Iris pigment epithelial cell (primary cell): Measurements from ENCODE around the gene ZNF32.
A peak's percentile ranks its signal among the peaks of the same experiment; 100 is the strongest.
"Not testable (repeated sequence)": the region's sequence is repeated elsewhere in the genome, so short reads cannot be mapped to it uniquely, and the experiment has no call there.

Source experiments
- DNase-seq: peaks from one replicate; pipeline ENCODE4 v3.0.0-alpha.2; 2011; ENCODE audit warnings: low read depth

Gene ZNF32

DNA sequence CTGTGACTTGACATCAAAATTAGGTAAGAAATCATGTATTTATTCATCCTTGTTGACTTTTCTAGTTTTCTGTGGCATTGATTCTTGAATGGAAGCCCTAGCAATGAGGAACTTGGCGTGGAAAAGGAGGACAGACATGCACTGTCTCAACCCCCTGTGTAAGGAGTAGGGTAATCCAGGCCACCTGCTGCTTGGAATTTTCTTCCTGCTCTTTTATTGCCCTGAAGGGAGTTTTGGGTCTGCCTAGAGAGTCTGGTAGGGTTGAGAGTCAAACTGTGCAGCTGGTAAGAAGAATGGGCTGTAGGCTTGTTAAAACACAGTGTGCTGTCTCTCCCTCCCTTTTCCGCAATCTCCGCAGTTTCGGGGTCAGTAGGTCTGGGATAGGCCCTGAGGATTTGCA, 19.7 kb downstream of the ZNF32 start:
- DNase-seq, result no peak

DNA sequence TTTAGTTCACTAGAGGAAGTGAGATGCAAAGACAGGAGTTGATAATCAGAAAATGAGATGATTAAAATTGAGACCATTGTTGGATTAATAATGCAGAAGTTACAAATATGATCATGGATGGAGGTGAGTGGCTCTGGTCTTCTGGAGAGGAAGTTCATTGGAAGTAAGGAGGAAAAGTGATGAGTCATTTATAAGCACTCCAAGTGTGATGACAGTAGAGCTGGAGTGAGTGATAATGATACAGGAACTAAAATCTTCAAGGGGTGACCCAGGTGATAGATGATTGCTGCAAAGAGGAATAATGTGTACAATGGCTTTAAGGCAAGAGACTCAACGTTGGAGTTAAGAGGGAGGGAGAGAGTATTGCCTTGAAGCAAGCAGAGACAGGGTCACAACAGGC, 20.7 kb downstream of the ZNF32 start:
- no peak for DNase-seq

DNA sequence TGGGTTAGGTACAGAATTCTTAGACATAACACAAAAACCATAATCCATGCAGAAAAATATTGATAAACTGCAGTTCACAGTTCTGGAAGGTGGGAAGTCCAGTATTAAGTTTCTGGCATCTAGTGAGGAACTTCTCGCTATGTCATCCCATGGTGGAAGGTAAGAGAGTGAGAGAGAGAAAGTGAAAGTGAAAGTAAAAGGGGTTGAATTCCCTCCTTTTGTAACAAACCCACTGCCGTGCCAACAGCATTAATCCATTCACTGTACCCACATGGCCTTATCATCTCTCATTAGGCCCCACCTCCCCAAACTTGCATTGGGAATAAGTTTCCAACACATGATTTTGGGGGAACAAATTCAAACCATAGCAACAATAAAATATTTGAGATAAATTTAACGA, 25.3 kb downstream of the ZNF32 start:
- peak; percentile 32 for DNase-seq

DNA sequence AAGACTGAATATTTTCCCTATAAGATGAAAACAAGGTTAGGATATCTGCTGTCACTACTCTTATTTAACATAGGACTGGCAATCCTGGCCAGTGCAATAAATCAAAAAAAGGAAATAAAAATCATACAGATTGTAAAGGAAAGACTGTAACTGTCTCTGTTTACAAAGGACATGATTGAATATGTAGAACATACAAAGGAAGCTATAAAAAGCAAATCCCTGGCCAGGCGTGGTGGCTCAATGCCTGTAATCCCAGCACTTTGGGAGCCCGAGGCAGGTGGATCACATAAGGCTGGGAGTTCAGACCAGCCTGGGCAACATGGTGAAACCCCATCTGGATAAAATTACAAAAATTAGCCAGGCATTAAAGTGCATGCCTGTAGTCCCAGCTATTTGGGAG, 26.6 kb downstream of the ZNF32 start:
- no peak for DNase-seq

DNA sequence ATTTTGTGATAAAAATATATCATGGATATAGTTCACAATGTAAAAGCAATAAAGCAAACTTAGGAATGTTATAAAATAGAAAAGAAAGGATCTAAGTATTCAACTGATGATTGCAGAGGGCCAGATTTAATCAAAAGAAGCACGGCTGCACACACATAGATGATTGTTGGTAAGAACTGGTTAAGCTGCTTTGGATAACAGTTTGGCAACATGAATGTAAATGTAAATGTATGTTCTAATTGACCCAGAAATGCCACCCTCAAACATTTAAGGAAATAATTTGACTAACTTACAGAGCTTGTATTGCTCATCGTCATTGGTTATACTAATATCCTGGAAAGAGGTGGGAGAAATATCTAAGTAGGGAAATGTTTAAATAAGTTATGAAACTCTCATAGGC, 29.3 kb downstream of the ZNF32 start:
- no peak for DNase-seq

DNA sequence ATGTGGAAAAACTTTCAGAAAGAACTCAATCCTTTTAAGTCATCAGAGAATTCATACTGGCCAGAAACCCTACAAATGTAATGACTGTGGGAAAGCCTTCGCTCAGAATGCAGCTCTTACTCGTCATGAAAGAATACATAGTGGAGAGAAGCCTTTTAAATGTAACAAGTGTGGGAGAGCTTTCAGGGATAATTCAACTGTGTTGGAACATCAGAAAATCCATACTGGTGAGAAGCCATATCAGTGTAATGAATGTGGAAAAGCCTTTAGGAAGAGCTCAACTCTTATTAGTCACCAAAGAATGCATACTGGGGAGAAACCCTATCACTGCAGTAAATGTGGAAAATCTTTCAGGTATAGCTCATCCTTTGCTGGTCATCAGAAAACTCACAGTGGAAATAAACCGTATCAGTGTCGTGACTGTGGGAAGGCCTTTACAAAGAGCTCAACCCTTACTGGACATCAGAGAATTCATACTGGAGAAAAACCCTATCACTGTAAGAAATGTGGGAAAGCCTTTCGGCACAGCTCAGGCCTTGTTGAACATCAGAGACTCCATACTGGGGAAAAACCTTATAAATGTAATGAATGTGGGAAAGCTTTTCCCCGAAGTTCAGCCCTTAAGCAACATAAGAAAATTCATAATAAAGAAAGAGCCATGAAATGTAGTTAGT, 31.8 kb downstream of the ZNF32 start:
- DNase-seq, result no peak

DNA sequence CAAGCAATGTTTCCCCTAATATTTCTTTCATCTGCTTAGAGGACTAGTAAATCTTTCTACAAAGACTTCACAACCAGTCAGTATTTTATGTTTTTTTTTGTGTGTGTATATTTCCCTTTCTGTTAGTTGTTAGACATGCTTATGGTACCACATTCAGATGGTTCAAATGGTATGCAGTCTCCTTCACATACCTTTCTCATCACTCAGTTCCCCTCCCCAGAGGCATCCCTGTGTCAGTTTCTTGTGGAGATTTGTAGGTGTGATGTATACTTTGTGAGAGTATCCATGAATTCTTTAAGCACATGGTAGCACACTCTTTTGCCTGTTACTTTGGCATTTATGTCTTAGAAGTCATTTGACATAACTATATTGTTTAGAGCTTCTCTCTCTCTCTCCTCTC, 38.0 kb downstream of the ZNF32 start:
- DNase-seq, result peak; percentile 65

DNA sequence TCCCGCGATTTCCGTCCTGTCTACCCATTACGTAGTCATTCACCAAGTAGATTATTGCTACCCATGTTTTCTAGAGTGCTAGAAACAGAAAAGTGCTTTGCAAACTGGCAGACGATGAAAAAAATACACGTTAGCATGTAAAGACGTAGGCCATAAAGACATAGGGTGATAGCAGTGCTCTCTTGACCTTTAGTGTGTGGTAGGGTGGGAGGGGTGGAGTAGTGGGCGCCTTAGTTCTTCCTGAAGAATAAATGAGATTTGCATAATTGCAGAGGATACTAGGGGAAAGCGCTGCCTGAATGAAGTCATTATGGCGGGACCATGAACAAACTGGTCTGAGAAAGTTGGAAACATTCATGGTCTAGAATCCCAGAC, 41.5 kb downstream of the ZNF32 start:
- no peak for DNase-seq

DNA sequence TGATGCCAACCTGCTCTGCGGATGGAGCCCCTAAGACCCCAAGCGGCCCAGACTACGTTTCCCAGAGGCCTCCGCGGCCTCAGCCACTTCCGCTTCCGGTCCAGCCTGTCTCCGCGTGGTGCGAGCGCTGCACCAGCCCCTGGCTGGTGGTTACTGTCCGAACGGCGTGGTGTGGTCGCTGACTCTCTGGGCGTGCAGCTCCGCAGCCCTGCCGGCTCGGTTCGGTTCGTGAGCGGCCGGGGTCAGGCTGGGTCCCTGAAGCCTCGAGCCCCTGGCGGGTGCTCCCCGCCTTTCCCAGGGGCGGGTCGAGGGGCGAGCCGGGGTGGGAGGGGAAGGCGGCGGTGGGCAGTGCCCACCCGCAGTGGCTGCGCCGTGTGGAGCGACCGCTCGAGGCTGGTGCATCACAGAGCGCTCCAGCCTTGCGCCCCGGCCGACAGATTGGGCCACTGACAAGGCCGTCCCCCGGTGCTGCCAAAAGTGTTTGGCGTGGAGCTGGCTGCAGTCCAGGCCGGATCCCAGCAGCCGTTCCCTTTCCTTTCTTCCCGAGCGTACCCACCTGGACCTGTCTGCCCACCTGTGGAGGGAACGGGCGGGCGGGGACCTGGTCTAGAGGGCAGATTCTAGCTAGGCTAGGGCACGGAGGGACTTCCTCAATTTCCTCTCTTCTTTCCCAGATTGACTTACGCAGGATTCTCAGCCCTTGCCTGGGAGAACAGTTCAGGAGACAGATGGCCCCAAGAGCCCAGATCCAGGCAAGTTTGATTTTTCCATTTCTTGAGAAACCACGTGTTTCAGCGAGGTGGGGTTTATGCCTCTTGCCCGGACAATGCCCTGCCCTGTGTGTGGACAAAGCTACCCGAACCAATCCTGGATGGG, 42.1 kb downstream of the ZNF32 start, which contains the start of gene ZNF485:
Gene ZNF485, plus strand, starts transcription at position 116 of the 876 bp plus-strand sequence. Its CDS starts 613 bp downstream, at position 729.
- DNase-seq, result peak; percentile 61

DNA sequence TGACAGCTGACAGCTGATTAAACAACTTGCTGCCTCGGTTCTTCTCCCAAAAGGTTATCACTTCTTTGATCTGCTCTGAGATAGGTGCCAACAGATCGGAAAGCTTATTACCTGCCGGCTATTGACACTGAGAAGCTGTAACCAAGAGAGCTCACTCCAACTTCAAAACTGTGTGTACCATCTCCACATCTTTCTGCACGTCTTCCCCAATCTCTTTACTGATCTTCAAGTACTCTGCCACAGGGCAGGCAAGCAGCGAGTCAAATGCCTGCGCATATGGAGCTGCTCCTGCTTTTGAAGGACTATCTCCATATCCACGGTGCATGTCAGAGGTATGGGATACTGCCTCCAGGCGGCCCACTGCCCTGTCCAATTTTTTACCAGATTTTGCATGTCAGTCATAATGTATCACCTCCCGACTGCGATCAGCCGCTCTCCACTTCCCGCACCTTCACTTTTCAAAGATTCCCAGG, 42.8 kb downstream of the ZNF32 start:
- no peak for DNase-seq

DNA sequence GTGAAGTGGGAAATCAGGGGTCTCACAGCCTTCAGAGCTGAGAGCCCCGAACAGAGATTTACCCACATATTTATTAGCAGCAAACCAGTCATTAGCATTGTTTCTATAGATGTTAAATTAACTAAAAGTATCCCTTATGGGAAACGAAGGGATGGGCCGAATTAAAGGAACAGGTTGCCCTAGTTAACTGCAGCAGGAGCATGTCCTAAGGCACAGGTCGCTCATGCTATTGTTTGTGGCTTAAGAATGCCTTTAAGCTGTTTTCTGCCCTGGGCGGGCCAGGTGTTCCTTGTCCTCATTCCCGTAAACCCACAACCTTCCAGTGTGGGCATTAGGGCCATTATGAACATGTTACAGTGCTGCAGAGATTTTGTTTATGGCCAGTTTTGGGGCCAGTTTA, 47.1 kb downstream of the ZNF32 start:
- DNase-seq, result not testable (repeated sequence)

DNA sequence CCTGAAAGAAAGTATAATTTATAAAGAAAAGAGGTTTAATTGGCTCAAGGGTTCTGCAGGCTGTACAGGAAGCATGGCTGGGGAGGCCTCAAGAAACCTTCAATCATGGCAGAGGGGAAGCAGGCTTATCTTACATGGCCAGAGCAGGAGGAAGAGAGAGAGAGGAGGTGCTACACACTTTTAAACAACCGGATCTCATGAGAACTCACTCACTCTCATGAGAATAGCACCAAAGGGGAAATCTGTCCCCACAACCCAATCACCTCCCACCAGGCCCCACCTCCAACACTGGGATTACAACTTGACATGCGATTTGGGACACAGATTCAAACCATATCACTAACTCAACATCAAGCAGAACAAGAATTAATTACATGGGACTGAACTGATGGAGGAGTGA, 49.3 kb downstream of the ZNF32 start:
- no peak for DNase-seq

DNA sequence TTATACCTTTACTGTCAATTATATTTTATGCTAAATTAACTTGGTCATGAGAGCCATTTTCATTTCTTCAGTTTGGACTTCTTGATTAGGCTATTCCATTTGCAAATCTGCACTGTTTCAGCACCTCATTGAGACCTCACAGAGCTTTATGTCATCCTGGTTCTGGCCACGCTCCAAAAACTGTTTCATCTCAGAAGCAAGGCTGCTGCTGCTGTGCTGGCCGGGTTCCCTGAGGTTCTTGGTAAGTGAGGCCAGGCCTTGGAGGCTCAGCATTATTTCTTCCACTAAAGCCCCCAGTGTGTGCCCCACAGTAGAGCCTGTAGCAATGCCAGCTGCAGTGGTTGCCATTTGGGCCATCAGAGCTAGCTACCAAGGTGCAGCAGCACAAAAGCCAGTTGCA, 50.2 kb downstream of the ZNF32 start:
- peak; percentile 67 for DNase-seq

DNA sequence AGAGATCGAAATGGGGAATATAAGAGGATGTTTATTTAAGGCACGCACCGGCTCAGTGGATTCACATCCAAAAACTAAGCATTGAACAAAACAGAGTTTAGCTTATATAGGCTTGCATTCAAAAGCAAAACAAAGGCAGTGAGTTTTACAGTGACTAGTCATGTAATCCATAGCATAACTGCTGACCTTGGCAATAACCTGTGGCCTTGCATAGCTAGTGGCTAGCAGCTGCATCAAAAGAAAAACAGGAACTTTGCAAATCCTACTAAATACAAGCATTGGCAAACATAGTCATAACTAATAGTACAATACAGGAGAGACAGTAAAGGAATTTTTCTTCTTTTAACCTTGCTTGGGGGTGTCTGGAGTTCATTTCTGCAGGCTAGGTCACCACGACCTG, 52.1 kb downstream of the ZNF32 start:
- DNase-seq, result peak; percentile 20

DNA sequence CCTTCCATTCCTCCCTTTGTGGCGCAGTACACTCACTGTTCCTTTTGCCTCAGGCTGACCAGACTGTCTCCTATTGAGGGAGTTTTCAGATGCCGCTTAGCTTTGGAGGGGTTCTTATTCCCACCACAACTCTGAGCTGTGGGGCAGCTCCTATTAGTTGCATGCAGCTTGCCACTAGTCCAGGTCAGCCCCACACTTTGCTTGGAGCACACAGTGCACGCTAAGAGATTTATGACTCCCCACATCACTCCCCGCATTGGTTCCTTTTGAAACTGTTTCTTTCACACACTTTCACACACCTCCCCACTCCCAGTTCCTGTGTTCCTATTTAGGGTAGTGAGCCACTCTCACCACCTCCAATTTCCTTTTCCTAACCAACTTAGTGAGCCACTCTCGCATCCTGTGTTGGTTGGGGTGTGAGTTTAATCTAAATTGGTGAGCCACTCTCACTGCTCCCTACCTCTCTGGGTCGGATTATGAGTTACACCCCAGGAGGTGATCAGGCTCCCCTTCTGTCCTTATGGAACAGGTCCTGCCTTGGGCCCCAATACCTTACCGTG, 52.9 kb downstream of the ZNF32 start:
- no peak for DNase-seq

DNA sequence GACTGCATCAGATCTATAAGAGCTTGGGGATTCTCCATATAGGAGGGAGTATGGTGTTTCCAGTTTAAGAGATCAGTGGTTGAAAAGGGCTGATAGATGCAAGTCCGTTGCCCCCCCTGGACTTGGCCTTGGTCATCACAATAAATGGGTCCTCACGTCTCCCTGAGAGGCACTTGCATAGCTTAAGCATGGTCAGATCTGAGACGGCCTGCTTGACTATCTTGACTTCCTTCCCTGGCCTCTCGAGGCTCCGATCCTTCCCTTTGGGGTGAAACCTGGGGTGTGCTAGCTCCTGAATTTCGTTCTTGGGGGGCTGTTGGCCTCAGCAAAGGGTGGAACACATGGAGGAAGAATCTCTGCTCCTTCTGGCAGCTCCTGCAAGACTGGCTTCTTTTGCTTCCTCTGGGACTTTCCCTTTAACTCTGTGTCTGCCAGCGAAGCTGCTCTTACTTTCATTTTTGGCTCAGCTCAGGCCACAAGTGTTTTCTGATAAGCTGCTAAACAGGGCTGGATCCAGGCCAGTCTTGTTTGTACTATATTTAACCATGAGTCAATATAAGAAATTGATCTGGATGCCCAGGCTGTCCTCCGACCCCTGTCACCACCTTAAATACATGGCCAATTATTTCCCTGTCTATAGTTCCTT, 53.6 kb downstream of the ZNF32 start:
- DNase-seq, result peak; percentile 79
